Fibroblast of upper back skin (primary cell): ENCODE results near the gene SHANK1.
A peak's percentile ranks its signal among the peaks of the same experiment; 100 is the strongest.

Source experiments
- DNase-seq: peaks from one replicate; pipeline ENCODE4 v3.0.0-alpha.2; 2013

The SHANK1 gene

DNA sequence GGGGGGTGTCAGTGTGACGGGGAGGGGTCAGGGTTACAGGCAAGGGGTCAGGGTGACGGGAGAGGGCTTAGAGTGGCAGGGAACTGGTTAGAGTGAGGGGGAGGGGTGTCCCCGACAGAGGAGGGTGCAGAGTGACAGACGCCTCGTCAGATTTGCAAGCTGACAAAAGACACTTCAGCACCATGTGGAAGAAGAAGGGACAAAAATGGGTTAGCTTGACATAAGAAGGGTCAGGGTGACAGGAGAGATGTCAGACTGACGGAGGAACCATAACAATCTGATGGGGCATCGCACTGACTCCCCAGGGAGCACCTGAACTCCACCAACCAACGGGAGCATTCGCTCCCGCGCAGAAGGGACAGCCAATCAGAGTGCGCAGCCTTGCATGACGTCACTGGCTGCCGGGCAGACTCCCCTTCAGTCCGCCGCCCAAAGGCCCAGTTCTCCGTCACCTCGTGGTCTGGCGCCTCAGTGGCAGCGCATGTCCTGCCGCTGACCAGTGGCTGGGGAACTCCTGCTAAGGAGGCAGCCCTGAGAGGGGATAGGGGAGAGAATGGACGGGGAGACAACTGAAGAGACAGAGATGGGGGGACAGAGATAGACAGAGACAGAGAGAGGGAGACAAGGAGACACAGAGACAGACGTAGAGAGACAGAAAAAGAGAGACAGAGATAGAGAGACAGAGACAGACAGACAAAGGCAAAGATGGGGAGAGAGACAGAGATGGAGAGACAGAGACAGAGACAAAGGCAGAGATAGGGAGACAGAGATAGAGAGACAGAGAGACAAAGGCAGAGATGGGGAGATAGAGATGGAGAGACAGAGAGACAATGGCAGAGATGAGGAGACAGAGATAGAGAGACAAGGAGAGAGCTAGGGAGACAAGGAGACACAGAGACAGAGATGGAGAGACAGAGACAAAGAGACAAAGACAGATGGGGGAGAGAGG lies 40.2 kb downstream of the SHANK1 start:
- peak; percentile 58 for DNase-seq

DNA sequence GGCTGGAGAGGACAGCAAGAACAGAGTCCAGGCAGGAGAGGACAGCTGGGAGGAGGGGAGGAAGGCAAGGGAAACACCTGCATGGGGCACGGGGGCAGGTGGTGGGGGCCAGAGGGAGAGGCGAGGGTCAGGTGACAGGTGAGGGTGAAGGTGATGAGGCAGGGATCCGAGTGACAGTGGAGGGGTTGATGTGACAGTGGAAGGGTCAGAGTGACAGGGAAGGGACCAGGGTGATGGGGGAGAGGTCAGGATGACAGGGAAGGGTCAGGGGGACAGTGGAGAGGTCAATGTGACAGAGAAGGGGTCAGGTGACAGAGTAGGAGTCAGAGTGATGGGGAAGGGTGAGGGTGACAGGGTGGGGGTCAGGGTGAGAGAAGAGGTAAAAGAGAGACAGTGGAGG lies 41.3 kb downstream of the SHANK1 start:
- no peak for DNase-seq

DNA sequence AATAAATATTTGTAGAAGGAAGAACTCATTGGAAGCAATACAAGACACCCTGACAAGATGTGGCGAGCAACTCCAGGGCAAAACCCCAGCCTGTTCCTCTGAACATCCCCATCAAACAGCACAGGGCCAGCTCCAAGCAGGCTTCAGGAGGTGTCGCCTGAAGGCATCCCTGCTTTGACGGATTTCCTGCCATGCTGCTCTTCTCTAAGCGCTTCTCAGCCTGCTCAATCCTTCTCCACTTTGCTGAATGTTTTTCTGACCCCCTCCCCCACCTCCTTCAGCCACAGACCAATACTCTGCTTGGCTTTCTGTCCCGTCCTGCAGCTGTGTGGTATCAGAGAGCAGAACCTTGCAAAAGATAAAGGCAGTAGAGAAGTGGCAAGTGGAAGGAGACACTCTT lies 42.0 kb downstream of the SHANK1 start:
- DNase-seq = no peak

DNA sequence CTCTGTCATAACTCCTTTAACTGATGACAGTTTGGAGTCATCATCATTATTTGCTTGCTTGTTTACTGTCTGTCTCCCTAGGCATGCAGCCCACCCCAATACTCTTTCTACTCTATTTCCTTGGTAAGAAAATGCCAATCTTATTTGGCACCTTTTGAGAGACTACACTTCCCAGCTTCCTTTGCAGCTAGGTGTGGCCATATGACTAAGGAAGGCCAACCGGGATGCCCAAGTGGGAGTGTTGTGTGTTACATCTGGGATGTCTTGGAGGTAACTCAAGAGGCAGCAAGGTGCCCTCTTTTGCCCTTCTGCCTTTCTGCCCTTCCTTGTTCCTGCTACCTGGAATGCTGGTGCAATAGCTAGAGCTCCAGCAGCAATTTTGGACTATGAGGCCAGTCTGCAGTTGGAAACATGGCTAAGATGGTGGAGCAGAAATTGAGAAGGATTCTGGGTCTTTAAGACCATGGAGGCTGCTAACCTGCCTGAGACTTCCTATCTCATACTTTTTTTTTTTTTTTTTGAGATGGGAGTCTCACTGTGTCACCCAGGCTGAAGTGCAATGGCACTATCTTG lies 42.9 kb downstream of the SHANK1 start:
- no peak for DNase-seq

DNA sequence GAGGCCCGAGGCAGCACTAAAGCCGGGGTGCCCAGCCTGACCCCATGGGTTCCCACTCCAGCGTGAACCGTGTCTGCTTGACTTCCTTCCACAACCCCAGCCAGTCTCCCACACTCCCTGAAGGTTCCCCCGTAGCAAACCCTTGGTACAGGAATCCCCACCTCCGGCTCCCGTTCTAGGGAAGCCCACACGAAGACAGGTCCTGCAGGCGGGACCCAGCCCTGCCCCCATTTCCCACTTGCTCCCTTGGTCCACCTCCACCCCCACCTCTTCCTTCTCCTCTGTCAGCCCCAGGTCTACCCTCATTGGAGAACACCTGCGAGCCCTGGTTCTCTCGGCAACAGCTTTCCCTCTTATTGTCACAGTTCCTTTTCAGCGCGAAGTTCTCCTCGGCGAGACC lies 46.5 kb downstream of the SHANK1 start:
- DNase-seq = no peak

DNA sequence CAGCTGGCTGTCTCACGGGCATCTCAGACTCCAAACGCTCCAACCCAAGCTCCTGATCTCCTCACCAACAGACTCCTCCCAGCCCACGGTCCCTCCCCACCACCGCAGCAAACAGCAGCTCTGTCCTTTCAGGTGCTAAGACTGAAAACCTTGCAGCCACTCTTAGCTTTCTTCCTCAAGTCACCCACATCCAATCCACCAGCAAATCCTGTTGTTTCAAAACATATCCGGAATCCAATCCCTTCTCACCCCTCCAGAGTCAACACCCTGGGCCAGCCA lies 49.6 kb downstream of the SHANK1 start:
- no peak for DNase-seq

DNA sequence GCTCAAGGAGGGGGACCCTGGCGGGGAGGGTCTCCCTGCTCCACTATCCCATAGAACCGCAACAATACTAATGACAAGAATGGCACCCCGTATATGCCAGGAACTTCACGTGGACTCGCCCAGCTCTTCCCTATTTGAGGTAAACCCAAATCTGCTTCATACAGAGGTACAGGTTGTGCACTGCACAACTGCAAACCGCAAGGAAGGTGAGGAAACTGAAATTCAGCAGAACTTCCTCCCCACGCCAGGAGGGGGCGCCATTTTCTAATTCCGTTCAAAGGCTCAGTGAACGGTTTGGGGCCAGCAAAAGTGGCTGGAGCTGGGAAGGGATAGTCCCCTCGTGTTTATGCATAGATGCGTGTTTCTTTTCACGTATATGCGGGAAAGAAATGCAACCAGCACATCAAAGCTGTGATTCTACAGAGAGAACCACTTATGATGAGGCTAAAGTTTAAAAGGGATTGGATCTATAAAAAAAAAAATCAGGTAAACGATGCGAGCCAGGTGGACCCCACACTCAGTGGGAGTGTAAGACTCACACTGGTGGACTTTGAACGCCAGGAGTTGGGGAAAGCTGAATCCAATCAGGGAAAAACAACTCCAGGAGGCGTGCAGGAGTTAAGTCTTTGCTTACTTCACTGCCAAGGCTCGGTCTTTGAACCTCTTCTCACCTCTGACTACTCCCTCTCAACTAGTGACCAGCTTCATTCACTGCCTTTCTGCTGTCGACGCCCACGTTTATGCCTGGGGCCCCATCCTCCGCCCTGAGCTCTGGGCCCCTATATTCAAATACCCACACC lies 50.1 kb downstream of the SHANK1 start:
- DNase-seq = peak; percentile 22

DNA sequence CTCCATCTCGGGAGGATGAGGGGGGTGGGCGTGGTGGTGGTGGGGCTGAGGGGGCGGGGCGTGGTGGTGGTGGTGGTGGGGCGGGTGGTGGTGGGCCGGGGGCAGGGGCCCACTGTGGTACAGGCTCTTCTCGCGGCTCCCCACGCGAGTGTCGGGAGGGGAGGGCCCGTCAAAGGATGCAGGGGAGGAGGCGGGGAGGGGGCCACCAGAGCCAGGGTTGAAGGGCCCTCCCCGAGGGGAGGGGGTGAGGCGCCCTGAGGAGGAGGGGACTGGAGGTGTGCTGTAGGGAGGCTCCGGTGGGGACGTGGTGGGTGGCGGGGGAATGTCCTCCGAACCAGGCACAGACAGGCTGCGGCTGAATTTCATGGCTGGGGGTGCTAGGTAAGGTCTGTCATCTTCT lies 50.7 kb downstream of the SHANK1 start:
- DNase-seq = no peak

DNA sequence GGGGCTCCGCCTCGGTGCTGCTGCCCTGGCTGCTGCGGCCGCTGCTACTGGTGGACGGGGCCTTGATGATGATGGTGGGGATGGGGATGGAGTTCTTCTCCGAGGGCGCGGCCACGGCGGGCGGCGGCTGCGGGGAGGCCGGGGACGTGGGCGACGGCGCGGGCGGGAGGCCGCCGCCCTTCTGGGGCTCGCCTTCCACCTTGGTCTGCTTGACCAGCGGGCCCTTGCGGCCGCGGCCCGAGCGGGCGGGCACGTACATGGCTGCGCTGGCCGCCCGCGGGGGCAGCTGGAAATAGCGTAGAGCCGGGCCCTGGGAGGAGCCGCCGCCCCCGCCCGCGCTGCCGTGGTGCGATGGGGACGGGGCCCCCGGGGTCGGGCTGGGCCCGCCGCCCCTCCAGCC lies 51.2 kb downstream of the SHANK1 start:
- no peak for DNase-seq

DNA sequence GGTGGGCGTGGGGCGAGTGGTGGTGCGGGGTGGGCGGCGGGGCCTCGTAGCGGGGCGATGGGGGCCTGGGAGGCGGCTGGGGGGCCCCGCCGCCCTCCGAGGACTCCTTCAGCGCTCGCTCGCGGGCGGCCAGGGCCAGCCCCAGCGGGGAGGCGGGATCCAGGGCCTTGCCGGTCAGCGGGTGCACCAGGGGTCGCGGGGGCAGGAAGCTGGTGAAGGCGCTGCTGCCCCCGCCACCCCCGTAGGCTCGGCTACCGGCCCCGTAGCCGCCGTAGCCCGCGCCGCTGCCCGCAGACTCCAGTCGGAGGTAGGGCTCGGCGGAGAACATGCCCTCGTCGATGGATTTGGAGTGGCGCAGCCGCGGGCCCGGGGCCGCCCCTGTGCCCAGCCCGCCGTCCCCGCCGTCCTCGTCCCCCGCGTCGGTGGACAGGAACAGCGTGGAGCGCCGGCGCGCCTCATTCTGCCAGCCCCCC lies 51.8 kb downstream of the SHANK1 start:
- no peak for DNase-seq

DNA sequence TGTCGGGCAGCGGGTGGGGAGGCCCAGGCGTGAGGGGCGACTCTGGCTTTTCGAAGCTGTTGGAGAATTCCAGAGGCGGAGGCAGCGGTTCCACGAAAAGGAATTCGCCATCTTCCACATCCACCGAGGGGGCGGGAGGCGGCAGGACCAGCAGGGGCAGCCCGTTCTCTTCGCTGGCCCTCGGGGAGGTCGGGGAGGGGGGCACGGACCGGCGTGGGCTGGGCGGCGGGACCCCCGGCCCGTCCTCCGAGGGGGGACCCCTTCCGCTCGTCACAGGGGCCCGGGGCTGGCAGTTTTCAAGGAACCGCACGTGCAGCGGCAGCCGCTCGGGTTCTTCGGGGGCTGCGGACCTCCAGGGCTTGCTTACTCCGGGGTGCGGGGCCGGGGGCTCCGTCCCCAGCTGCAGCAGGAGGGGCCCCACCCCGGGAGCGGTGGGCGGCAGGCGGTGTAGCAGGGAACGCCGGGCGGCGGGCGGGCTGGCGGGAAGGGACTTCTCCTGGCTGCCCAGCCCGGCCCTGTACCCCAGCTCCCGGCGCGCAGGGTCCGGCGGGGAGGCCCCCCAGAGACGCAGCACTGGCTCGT lies 52.3 kb downstream of the SHANK1 start:
- no peak for DNase-seq

DNA sequence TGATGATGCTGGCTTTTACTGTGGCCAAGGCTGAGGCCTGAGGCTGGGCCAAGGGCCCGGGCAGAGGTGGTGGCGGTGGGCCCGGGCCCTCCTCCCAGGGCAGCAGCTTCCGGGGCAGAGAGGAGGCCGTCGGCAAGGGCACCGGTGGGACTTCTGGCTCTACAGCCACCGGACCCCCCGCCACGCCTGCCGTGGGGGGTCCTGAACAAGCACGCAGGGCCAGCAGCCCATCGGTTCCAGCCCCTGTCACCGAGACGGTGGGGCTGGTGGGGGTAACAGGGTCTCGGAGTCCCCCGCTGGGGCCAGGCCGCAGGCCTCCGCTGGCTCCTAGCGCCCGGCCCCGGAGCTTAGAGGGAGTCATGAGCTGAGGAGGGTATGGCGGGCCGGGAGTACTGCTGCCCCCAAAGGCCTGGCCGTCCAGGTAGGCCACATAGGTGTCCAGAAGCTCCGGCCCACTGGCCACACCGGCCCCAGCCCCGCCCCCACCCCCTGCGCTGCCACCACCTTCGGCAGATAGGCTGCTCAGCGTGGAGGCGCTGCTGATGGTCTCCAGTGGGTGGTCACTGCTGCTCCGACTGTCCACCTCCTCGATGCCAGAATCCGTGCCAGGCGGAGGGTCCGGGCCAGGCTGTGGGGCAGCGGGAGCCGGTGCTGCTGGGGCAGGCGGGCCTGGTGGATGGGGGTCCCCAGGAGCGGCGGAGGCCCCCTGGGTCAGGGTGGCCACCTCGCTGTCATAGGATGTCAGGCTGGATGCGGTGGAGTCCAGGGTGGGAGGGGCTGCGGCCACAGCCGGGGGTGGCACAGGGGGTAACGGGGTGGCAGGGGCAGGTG lies 53.0 kb downstream of the SHANK1 start:
- no peak for DNase-seq

DNA sequence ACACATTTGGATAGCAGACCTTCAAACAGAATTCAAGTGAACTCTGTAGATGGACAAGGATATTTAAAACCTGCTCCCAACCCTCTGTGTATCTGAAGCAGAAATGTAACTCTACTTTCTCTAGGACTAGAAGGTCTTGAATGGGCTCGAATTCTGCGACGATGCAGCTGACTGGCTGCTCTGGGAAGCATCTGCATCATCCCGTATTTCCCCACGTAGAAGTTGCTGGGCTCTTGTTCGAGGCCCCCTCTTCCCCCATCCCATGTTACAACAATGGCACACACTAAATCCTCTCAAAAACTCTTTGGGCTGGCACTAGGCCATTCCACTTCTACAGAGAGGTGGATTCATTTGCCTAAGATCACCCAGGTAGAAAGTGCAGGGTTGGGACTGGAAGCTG lies 55.4 kb downstream of the SHANK1 start:
- DNase-seq = no peak

DNA sequence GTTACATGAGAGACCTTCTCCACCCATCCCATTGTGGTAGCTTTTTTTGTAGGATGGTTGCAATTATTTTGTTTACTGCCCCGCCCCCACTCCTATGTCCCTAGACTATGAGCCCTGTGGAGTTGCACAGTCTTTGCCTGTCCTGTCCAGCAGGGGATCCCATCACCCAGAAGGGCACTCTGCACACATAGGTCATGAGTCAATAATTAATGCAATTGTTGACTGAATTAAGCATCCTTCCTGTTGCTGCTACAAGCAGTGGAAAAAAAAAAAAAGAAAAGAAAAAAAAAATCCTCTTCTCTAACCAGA lies 56.2 kb downstream of the SHANK1 start:
- DNase-seq = no peak

DNA sequence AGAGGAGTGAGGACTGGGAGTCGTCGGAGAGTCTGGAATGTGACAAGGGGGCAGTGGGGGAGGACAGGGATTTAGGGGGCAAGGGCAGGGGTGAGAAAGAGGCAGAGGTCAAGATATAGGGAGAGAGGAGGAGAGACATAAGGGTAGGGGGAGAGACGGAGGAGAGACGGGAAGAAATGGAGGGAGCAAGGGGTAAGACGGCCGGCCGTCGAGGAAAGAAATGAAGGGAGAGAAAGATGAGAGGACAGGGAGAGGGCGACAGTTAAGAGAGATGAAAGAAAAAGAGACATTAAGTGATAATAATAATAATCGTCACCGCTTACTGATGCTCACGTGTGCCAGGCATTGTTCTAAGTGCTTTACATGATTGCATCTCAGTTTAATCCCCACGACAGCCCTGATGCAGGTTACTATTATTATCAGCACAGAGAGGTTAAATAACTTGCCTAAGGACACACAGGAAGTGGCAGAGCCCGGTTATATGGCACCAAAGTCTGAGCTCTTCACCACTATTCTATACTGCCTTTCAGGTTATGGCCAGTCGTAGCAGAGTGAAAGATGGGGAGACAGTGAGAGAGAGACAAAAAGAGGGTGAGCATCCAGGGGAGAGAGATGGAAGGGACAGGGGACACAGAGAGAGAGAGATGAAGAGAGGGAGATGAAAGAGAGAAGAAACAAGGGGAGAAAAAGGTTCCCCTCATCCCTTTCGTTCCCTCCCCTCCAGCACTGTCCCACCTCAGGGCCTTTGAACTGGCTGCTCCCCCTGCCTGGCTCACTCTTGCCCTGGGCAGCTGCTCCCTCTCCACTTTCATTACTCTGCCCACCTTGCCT lies 56.7 kb downstream of the SHANK1 start:
- DNase-seq = no peak

DNA sequence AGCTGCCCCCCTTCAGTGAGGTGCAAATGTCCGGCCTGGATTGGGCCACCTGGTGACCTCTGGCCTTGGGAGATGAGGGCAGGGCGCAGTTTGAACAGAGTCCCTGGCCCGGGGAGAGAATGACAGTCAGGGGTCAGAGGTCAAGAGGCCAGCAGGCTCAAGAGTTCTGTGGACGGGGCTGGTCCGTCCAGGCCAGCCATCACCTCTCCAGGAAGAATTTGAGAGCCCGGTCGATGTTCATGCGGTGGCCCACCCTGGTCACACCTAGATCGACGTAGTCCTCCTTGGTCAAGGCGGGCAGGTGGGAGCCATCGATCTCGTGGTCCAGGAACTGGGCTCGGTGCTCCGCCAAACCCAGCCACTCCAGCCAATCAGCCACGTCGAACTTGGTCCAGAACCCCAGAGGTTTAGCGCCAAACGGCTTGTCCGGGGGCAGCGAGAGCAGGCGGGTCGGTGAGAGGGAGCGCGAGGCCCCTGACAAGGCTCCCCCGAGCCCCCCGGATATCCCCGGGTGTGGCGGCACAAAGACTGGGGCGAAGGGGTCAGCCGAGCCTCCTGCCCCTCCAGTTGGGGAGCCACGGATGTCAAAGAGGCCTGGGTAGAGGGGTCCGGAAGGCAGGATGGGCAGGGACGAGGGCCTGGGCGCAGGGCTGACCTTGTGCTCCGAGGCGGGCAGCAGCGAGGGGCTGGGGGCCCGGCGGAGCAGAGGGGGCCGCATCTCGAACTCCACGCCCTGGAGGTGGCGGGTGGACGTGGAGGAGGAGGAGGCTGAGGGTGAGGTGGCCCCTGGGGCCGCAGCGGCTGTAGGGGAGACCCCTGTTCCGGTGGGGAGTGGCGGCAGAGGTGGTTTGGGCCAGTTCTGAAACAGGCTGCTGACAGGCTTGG lies 57.6 kb downstream of the SHANK1 start:
- DNase-seq = no peak

DNA sequence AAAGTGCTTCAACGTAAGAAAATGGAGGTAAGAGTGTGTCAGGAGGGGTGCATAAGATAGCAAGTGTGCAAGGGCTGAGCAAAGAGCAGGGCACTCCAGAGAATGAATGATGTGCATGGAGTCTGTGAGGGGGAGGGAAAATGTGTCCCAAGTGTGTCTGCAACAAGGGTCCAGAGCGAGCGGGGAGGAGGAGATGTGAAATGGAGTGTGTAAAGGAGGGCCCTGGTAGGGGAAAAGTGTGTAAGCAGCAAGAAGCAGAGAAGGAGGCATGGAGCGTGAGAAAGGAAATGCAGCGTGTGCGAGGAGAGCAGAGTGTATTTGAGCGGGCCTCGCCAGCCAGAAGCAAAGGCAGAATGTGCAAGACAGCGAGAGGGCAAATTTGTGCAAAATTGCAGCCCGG lies 58.6 kb downstream of the SHANK1 start:
- no peak for DNase-seq

DNA sequence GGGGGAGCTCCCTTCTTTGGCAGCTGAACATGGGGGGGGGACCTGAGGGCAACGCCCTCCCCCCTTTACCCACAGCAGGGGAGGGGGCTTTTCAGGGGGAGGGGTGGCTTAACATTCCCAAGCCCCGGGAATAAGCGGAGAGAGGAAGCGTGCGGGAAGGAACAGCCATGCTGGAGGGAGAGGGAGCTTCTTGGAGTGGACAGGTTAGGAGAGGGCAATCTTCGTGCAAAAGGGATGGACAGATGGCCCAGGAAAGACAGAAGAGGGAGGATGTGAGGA lies 59.6 kb downstream of the SHANK1 start:
- DNase-seq = no peak

DNA sequence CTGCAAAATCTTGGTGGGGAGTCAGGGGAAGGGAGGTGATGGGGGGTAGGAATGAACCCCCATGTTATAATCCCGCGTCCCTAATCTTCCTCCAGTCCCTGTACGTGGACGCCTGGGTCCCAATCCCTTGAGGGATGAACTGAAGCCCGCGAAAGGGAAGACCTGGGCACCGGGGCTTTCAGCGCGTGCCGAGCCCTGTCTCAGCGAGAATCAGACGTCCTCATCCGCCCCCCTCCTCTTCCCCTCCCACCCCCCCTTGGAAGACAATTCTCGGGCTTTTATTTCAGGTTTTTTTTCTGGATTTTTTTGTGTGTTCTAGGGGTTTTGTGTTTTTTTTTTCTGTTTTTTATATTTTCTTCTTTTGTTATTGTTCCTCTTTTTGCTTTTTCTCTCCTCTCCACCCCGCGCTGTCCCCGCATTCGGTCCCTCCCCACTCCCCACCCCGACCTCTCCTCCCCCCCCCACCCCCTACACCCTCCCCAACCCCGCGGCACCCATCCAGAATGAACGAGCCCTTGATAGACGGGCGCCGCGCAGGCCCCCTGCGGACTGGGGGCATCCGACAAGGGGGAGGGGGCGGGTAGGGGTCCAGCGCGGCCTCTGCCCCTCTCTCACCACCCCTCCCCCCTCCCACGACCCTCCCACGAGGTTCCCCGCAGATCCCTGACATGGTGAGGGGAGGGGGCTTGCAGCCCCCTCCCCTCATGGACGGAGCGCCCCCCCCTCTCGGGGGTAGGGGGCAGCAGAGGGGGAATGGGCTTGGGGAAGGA lies 60.1 kb downstream of the SHANK1 start:
- no peak for DNase-seq
